Activated CD8-positive, alpha-beta memory T cell treated with anti-CD3 and anti-CD28 coated beads, Interleukin-2, amount 50 U/mL, for 24 hours (primary cell): Measurements from ENCODE around the gene GPS1.

ENCODE experiments used
- DNase-seq: peaks from one replicate; pipeline ENCODE4 v3.0.0-alpha.2; 2020; ENCODE audit errors: extremely low read depth

Gene GPS1

GRCh38 chr17:82059272-82060000 lies 7.7 kb downstream of the GPS1 start:
- no peak for DNase-seq

- no peak for DNase-seq
Observed at GRCh38 chr17:82060001-82060380, 8.3 kb downstream of the GPS1 start.

DNA sequence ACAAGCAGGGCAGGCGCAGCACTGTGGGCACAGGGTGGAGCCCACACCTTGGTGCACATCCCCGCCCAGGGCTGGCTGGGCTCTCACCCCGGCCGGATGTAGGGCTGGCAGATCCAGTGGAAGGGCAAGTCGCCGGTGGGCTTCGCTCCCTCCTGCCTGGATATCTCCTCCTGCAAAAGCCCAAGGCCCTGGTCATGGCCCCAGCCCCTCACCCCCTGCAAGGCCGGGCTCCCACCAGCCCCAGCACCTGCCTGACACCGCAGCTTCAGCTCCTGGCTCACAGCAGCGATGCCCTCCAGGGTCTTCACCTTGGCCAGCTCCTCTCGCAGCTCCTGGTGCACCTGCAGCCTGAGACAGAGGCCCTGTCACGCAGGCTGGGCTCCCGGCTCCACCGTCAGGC lies 8.9 kb downstream of the GPS1 start:
- DNase-seq, result no peak

DNA sequence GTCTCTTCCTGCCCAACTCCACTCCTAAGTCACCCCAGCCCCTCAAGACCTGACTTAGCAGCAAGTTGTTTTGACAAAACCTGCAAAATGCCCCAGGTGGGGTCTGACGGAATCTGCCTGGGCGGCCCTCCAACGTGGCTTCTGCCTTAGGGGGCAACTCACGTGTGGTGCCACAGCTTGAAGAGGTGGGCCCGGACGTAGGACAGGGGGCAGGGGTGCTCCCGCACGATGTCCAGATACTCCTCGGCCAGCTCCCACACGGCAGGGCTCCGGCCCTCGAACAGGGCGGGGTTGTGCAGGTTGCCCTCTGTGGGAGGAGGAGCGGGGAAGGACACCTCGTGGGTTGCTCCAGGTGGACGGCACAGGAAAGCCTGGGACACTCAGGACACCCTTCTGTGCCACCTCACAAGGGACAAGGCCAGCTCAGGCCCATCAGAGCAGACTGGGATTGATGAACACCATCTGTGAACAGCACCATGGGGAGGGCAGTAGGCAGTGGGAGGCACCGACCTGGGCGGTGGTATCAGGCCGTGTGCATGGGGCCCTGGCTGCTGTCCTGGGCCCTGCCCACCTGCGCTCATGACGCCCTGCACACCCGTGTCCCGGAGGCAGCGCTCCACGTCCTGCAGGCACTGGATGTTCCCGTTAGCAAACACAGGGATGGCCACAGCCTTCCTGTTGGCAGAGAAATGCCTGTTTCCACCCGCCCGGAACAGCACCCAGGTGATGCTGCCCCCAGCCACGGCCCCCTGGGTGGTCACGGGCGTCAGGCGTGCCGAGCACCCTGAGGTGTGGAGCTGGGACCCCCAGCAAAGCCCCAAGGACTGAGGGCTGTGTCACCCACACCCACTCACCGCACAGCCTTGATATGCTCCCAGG lies 9.6 kb downstream of the GPS1 start:
- no peak for DNase-seq

DNA sequence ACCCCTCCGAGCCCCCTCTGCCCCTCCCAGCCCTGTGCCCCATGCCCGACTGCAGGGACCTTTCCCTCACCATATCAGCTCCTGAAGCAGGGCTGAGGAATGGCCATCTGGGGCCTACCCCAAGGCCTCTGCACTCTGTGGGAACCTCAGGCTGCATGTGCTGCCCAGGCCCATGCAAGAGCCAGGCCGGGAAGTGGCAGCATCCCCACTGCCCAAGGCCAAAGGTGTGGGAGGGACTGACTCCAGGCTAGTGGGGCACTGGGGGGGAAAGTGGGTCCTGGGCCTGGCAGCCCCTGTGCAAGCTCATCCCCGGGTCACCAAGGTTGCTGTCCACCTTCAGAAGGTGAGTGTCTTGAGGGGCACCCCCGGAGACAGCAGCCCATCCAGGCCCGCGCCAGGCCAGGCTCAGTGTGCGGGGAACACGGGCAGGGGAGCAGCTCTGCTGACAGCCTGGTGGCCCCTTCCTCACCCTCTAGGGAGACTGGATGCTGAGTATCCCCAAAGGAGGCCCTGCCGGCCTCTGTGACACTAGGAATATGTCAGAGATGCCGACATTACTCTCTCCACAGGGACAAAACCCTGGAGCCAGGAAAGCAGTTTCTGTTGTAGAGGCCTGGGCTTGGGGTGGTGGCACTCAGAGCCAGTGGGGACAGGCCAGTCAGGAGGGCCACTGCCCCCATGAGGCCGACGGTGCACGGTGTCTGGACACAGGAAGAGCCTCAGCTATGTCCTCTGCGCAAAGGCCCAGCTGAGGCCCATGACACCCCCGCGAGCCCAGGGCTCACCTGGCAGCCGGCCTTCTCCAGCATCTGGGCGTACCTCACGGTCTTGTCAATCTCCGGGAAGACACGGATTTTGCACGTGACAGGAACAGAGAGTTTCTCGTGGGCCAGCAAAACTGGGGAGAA lies 10.6 kb downstream of the GPS1 start:
- no peak for DNase-seq

DNA sequence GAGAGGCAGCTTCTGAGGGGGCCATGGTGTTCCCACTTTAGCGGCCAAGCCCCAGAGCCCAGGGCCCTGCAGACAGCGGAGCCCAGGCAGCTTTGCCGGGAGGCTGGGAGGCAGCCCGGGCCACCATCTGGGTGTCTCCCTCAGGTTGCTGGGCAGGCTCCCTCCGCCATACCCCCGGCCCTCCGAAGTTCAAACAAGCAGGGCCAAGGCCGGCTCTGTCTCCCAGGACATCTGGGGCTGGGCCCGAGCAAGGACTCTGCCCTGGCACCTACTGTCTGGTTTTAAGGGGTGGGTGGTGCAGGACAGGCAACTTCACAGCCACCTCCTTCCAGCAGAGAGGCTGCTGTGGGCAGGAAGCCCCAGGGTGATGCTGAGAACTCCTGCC lies 11.3 kb downstream of the GPS1 start:
- DNase-seq, result no peak

DNA sequence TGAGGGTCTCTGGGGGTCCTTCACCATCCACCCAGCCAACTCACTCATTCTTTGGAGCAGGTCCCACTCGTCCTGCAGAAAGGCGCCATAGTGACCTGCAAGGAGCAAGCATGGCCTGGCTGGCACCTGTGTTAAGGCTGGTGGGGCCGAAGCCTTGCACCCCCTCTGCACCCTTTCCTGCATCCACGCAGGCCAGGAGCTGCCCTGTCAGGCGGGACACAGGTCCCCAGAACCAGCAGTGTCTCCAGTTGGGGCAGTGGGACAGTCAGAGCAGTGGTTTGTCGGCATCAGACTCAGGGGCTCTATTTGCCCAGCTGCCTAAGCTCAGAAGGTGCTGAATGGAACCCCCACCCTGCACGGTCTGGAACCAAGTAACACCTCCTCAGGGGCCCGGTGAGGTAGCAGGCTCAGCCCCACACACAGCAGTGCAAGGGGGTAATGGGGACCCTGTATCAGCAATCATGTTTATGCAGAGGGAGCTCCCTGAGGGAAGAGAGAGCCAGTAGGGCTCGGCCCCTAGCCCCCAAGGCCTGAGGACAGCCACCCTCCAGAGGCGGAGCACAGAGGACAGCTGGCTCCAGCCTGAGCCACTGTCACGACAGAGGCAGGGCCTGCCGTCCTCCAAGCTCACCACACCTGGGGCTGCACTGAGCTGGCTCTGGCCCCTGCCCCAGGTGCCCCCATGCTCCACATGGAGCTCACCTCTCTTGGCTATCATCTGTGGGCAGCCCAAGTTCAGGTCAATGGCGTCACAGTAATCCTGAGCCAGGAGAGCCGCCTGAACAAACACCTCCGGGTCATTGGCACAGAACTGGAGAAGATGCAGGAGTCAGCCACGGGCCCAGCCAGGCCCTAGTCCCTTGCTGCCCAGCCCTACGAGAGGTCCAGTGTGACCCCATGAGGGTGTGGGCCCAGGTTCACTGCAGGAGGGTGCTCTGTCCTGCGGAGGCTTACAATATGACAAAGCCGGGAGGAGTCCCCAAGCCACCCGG lies 12.0 kb downstream of the GPS1 start:
- DNase-seq, result no peak

DNA sequence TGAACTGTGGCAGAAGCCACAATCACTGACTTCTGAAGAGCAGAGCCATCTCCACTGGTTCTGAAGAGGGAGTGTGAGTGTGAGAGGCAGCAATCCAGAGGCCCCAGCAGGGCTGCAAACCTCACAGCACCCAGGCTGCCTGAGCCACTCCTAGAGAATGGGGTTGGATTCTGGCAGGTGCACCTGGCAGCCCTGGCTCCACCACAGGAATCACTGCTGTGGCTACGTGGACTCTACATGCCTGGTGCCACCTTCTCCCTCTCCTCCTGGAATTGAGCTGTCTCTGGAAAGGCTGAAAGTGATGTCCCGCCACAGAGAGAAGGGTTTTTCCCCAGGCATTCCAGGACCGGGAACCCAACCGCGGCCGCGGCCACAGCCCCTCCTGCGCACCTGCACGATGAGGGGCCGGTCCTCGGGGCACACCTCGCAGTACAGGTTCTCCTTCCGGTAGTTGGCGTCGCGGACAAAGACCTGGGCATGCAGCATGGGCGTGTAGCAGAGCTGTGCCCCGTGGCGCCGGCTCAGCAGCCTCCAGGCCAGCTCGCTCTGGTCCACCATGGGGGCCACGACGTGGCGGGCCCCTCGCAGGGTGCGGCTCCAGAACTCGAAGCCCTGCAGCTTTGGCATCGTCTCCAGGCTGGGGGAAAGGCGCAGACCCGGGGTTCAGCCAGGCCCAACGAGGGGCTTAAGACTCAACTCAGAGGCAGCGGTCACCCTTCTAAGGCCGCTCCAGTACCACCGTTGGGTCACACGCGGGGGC lies 12.9 kb downstream of the GPS1 start:
- no peak for DNase-seq

GRCh38 chr17:82065193-82065637 lies 13.5 kb downstream of the GPS1 start:
- no peak for DNase-seq

DNA sequence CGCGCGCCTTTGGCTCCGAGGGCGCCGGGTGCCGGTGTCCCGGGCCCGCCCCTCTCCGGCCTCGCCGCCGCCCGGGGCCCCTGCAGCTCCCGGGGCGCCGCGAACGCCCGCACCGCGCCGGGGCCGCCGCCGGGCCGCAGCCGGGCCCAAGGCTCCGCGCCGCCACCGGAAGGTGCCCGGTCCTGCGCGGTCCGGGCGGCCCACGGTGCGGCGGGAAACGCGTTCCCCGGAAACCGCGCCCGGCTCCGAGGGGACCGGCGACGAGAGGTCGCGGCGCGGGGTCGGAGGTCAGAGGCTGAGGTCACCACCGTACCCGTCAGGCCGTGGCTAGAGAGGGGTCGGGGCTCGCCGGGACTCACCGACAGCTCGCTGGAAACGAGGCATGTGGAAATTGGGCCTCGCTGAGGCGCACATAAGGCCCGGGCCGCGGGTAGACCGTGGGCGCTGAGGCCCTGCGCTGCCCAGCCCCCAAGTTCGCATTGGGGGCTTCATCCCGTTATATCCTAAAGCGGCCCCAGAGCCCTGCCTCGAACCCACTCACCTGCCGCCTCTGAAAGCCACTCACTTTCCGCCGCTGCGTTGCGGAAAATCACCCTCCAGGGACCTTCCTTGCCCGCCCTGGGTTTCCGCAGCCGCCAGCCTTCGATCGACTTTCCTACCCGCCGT lies 14.1 kb downstream of the GPS1 start, which contains the start of gene DUS1L:
Gene DUS1L (minus strand): TSS at position 167 of the 666 bp plus-strand sequence. CDS start 745 bp downstream, outside the sequence.
- DNase-seq, result no peak

DNA sequence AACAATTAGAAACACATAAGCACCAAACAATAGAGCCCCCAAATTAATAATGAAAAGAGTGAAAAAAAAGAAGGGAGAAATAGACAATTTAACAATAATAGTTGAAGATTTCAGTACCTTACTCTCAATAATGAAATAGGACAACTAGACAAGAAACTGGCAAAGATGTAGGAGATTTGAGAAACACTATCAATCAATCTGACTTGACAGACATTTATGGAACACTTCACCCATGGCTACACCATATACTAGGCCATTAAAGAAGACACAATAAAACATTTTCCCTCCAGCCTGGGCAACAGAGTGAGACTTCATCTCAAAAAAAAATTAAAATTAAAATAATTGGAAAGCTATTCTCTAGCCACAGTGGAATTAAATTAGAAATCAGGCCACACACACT lies 18.9 kb downstream of the GPS1 start:
- no peak for DNase-seq

- no peak for DNase-seq
Observed at GRCh38 chr17:82072827-82073226, 21.1 kb downstream of the GPS1 start.

DNA sequence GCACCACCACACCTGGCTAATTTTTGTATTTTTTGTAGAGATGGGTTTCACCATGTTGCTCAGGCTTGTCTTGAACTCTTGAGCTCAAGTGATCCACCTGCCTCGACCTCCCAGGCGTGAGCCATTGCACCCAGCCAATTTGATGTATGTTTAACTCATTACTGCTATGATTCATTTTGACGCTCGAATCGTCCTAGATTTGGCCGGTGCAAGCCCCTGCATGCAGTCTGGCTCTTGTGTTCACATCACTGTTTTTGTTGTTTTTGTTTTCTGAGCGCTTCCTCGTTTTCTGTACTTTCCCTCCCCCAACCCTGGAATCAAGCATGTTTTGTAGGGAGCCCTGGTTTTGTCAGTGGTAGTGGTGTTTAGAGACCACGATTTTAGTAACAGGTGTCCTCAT lies 21.7 kb downstream of the GPS1 start:
- no peak for DNase-seq

DNA sequence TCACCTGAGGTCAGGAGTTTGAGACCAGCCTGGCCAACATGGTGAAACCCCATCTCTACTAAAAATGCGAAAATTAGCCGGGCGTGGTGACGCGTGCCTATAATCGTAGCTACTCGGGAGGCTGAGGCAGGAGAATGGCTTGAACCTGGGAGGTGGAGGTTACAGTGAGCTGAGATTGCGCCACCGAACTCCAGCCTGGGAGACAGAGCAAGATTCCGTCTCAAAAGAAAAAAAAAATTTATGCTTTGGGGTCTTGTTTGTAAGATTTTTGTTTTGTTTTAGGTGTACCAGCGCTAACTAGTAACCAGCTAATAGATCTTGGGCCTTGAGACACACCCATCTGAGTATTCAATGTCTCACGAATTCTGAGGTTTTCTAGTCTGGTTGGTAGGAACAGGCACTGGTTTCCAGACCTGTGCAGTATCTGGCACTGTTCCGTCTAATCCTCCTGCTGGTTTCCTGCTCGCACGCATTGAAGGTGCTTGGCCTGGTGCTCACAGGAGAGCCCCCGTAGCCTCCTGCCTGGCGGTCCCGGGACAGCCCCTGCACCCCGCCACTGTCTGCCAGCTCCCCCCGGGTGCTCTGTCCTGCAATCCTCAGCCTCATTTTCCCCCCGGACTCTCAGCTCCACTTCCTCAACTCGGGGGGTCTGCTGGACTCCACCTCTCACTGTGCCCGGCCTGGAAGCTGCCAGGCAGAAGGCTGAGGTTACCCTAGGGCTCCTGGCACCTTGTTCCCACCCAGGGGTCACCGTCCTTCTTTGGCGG lies 24.5 kb downstream of the GPS1 start:
- DNase-seq, result no peak

DNA sequence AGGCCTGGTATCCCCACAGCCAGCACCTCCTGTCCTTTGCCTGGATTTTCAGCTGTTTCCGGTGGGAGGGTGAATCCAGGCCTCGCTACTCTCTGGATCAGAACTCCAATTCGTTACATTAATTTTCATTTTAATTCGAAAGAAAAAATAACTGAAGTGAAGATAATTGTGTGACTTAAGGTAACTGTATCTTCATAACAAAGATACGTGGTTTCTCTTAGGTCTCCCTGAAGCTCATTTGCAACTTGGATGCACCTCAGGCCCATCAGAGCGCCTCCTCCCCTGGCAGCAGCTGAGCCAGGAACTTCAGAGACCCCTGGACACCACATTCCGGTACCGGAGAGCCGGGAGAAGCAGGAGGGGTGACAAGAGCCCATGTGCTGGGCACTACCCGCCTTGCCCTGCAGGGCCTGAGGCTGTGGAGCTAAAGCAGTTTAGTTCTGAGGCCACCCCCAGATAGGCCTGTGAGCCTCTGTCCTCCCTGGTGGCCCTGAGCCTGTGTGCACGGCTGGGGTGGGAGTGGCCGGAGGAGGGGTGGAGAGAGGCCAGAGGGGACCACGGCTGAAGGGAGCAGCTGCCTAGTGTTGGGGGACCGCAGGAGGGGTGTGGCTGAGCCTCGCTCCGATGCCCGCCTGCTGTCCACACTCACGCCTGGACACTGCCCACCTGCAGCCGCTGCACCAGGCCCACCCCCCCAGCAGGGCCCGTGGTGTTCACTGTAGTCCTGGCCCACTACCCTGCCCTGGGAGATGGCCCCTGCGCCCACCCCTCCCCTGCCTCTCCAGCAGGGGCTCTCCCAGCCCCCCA lies 25.3 kb downstream of the GPS1 start:
- DNase-seq, result no peak

DNA sequence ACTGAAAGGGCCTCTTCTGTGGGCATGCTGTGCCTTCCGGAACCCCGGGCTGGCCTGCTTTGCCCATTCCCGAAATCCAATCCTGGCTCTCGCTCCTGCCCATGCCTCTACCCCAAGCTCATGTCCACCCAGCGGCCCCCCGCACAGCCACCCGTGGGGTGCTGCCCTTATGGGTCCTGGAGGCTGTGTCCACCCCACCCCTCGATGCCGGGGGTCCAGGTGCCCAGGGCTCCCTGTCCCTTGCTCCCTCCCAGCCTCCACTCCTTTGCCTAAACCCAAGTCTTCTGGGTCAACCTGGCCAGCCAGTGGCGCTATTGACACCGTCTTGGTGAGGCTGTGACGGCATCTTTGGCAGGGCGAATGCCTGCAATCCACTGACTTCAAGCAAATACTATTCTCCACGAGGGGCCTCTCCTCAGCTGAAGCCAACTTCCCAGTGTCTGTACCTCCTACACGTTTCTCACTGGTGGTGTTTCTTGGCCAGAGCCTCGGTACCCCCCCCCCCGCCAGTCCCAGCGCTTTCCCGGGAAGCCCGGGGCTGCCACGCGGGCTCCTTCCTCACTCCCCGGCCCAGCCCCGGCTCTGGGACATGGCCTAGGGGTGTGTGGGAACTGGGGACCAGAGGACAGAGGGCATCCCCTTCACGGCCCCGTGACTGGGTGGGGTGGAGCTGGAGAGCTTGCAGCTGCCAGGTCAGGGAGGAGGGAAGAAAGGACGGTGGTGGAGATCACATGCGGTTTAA lies 26.1 kb downstream of the GPS1 start:
- no peak for DNase-seq

DNA sequence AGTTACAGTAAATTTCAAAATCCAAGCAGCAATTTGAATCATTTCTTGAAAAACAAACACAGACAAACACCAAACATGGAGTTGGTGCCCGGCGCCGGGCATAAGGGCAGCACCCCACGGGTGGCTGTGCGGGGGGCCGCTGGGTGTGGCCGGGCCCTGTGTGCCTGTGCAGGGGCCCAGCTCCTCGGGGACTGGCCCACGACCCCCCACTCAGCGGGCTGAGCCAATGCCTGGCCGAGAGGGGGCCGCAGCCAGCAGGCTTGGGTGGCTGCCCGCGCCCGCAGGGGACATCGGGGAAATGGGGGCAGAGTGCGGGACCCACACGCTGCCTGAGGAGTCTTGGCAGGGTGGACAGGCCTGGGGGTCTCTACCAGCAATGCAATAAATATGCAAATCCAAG lies 26.7 kb downstream of the GPS1 start:
- DNase-seq, result no peak
